GM11168 (cell line): ENCODE results near the gene BCOR.

Experiments used
- in situ Hi-C: fragments of 300-500 bp; cut with MboI; formaldehyde crosslinking; loops from one replicate; pipeline ENCODE4 v1.12.0; 2022; ENCODE audit warnings: low sequenced_read_pairs; ENCODE audit not compliant: unreplicated experiment

BCOR gene

GRCh38 chrX:40100141-40100536 is 2.4 kb upstream of the BCOR start:
- in situ Hi-C loops, result no loop called here

- in situ Hi-C loops, result no loop called here
Measured at GRCh38 chrX:40099055-40099958, 1.5 kb upstream of the BCOR start.

GRCh38 chrX:40098264-40099054 is 701 bp upstream of the BCOR start:
- in situ Hi-C loops, result no loop called here

GRCh38 chrX:40097141-40097503 is 636 bp downstream of the BCOR start:
- in situ Hi-C loops, result no loop called here

- in situ Hi-C loops, result no loop called here
Measured at GRCh38 chrX:40096395-40097091, 1.2 kb downstream of the BCOR start.

GRCh38 chrX:40095583-40096394 is 2.0 kb downstream of the BCOR start:
- in situ Hi-C loops, result no loop called here

GRCh38 chrX:40094900-40095582 is 2.7 kb downstream of the BCOR start:
- in situ Hi-C loops, result no loop called here

- in situ Hi-C loops, result no loop called here
Measured at GRCh38 chrX:40094041-40094899, 3.5 kb downstream of the BCOR start.

- in situ Hi-C loops, result no loop called here
Measured at GRCh38 chrX:40093586-40093985, 4.2 kb downstream of the BCOR start.

- in situ Hi-C loops, result no loop called here
Measured at GRCh38 chrX:40092808-40093435, 4.8 kb downstream of the BCOR start.

GRCh38 chrX:40091691-40092421 is 5.9 kb downstream of the BCOR start:
- in situ Hi-C loops, result no loop called here

- in situ Hi-C loops, result no loop called here
Measured at GRCh38 chrX:40090961-40091360, 6.8 kb downstream of the BCOR start.

GRCh38 chrX:40090050-40090804 is 7.5 kb downstream of the BCOR start:
- in situ Hi-C loops, result no loop called here

GRCh38 chrX:40088803-40089540 is 8.8 kb downstream of the BCOR start:
- in situ Hi-C loops, result no loop called here

- in situ Hi-C loops, result no loop called here
Measured at GRCh38 chrX:40088299-40088625, 9.5 kb downstream of the BCOR start.
